H4 (cell line): ENCODE data around the gene GATA2. TPM values are rescaled to one million over a fixed set of nuclear protein-coding genes. Genes with fewer than 3 reads are reported as not detected.

ENCODE experiments used
- DNase-seq: peaks from one replicate; pipeline ENCODE4 v3.0.0-alpha.2; 2015; ENCODE audit warnings: low spot score
- total RNA-seq: library from RNA; depleted of rRNA; stranded (reverse); fragments of >200 nt; shearing (Covaris generic); gene quantifications from 2 replicates; pipeline ENCODE4 v1.2.3, GENCODE V29; 2014

The GATA2 gene
- total RNA-seq, 1 experiment from 2014 or later: 4.0 TPM

DNA sequence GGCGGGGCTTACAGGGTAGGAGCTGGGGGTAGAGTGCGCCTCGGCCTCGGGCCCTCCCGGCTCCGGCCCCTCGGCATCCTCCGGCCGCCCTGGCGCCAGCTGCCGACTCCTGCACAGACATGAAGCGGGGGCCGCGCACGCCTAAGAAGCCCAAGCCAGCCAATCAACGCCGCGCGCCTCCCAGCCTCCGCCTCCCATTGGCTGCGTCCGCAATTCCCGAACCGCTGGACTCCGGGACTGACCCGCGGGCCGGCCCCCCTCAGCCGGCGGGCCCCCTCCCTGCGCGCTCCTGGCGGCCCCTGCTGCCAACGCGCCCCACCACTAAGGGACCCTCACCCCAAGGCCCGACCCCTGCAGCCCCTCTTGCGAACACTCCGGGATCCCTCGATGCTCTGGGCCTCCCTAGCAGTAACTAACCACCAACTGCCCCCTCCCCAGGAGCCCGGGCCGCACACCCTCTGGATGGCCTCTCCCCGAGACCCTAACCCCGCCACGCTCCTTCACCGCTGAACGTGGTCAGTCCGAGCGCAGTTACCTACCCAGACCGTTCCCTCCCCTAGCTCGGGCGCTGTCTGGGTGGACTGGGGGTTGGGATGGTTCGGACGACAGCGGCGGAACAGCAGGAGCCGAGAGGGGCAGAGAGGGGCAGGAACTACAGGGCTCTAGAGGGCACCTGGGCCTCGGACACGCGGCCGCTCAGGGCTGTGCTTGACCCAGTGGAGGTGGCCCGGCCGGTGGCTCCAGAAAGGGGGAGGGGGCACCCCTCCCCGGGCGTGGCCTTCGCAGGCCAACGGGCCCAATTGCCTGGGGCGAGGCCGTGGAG, 5.0 kb downstream of the GATA2 start:
- DNase-seq: peak; percentile 86

DNA sequence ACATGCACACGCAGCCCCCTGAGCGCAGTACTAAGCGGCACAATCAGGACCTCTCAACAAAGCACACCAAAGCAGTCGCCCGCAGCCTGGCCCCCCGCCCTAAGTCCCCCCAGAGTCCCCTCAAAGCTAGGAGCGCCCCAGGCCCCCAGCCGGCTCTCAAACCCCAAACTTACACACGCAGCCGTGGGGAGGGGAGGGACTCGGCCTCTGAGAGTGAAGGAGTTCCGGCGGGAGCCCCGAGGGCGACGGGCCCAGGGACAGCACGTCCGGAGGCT, 5.5 kb downstream of the GATA2 start:
- no peak for DNase-seq

DNA sequence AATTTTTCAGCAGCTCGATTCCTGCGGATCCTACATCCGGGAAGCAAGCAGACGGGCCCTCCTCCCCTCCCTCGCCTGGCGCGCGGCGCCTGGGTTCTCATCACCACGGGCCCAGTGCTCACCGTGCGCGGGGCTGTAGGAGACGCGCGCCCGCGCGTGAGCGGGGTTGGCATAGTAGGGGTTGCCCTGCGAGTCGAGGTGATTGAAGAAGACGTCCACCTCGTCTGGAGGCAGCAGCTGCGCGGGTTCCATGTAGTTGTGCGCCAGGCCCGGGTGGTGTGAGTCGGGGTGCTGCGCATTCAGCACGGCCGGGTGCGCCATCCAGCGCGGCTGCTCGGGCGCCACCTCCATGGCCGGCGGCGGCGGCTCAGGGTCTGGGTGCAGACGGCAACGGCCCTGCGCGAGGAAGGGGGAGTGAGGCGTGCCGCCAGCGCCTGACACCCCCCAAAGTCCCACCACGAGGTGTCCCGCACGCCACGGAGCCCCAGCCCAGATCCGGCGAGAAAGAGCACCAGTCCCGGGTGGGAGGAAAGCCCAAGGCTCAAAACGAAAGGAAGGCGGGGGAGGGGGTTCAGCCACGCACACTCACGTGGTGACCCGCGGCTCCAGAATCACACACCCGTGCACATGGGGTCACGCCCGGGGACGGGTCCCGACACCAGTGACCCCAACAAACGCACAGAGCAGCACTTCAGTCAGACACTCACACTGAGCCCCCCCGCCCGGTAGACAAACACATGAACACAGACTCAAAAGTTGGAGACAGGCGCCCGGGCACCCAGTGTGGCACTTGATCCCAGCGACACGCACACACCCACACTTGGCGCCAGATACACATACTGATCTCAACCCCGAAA, 6.1 kb downstream of the GATA2 start:
- DNase-seq: no peak

DNA sequence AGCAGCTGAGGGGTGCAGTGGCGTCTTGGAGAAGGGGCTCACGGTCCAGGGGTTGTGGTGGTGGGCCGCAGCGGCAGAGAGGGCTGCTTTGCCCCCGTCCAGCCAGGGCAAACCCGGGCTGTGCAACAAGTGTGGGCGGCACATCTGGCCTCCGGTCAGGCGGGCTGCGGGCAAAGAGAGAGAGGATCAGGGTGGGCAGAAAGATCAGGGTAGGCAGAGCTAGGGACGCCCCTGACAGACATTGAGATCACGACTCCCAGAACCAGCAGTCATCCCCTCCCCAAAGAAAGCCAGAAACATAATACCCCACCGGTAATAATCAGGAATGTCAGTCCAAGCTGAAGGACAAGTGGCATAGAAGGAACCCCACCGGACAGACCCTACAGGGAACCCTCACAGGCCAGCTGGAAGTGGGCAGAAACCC, 6.8 kb downstream of the GATA2 start:
- no peak for DNase-seq

GRCh38 chr3:128485282-128486204, 7.5 kb downstream of the GATA2 start:
- DNase-seq: no peak

- no peak for DNase-seq
Measured at GRCh38 chr3:128484404-128485281, 8.4 kb downstream of the GATA2 start.

DNA sequence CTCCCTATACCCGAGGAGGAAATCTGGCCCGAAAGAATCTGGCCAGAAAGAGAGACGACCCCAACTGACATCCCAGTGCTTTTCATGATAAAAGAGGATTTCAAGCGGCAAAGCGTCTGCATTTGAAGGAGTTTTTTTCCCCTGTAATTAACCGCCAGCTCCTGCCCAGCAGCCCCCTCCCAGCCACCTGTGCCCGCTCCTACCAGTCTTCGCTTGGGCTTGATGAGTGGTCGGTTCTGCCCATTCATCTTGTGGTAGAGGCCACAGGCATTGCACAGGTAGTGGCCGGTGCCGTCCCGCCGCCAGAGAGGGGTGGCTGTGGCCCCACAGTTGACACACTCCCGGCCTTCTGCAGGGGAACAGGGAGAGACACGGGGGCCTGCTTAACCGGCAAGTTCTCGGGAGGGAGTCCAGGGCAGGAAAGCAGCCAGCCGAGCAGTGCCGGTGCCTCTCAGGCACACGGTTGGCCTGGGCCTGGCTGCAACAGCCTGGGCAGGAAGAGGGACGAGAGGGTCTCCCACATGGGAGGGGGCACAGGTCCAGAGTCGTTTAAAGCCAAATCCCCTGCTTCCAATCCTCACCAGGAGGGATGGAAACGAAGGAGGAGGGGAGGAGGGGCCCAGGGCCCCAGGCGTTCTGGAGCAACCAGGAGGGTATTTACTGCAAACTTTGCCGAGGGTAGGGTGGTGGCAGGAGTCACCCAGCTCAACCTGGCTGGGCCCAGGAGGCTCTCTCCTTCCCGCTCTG, 9.2 kb downstream of the GATA2 start:
- DNase-seq: no peak

- DNase-seq: no peak
Measured at GRCh38 chr3:128482666-128483656, 10.0 kb downstream of the GATA2 start.

GRCh38 chr3:128482175-128482574, 10.8 kb downstream of the GATA2 start:
- DNase-seq: no peak

GRCh38 chr3:128481438-128481942, 11.5 kb downstream of the GATA2 start:
- no peak for DNase-seq

GRCh38 chr3:128480717-128481437, 12.1 kb downstream of the GATA2 start:
- no peak for DNase-seq

DNA sequence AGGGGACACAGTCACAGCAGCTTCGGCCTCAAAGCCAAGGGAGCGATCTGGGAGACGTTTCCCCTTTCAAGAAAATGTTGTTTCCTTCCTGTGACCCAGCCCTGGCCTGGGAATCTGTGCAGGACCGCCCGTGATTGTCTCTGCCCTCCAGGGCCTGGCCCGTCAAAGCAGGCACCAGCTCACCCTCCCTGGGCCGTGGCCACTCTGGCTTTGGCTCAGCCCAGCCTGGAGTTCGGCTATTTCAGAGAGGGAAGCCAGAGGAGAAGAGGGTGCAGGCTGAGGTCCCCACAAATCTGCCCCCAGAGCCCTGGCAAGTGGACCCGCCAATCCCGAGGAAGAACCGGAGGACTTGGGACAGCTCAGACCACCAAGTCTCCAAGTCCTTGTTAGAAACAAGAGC, 12.7 kb downstream of the GATA2 start:
- DNase-seq: no peak

DNA sequence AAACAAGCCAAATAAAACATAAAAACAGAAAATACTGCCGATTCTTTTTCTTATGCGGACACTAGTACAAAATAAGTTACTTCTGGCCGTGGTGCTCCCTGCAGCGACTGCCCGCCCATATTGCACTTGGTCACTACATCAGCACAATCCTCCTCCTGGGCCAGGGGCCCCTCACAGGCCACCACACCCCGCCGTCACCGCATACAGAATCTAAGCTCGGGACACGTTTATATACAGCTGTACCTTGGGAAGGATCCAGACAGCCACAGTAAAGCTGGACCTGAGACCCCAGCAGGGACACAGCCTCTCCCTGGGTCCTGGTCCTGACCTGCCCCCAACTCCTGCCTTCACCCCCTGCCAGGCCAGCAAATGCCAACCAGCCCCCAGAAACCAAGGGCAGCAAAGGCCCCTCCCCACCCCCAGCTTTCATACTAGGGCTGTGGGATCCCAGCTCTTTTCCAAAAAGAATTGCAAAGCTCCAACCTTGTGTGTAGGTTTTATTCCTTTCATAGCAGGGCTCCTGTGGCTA, 13.4 kb downstream of the GATA2 start:
- DNase-seq: no peak

- DNase-seq: no peak
Measured at GRCh38 chr3:128478576-128479506, 14.2 kb downstream of the GATA2 start.

GRCh38 chr3:128476659-128477058, 16.3 kb downstream of the GATA2 start:
- no peak for DNase-seq

- DNase-seq: no peak
Measured at GRCh38 chr3:128475355-128475754, 17.6 kb downstream of the GATA2 start.

DNA sequence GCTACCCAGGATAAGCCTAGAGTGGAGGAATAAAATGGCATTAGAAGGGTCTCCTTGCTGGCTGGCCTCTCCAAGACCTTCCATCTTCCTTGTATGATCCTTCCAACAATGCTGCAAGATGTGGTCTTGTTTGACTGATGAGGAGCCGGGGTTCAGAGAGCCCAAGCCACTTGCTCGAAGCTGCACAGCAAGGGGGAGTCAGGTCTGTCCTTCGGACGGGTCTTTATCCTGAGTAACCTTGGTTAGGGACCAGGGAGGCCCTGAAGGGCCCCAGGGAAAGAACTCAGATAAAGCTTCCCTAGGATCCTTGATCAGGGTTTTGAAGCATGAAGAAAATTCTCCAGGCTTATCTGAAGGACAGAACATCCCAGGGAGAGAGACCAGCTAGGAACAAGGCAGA, 19.3 kb downstream of the GATA2 start:
- DNase-seq: no peak
